Right atrium auricular region (tissue), 2 donors: ENCODE data around the gene CLECL1. TPM values are rescaled to one million over a fixed set of nuclear protein-coding genes. Genes with fewer than 3 reads are reported as not detected.
"Not testable (repeated sequence)": the region's sequence is repeated elsewhere in the genome, so short reads cannot be mapped to it uniquely, and the experiment has no call there.

Experiments used
- DNase-seq: peaks from one replicate; pipeline ENCODE4 v3.0.0-alpha.2; 2019; ENCODE audit warnings: low spot score
- H3K27ac ChIP-seq, 2 donors: fragments of 200-600 bp; sonication (generic); 1 replicate in 1 of 2; 2 replicates in 1 of 2; pipeline ENCODE4 v1.5.1; 2016 to 2019
- H3K27me3 ChIP-seq, 2 donors: fragments of 200-600 bp; sonication (generic); one replicate each; pipeline versions ENCODE4 v1.5.1 to v1.6.0; 2017 to 2019
- H3K36me3 ChIP-seq: fragments of 200-600 bp; sonication (generic); one replicate; pipeline ENCODE4 v1.5.1; 2016
- H3K4me1 ChIP-seq, 2 donors: fragments of 200-600 bp; sonication (generic); one replicate each; pipeline versions ENCODE4 v1.5.1 to v1.6.0; 2017 to 2019
- H3K4me3 ChIP-seq, 2 donors: fragments of 200-600 bp; sonication (generic); 1 replicate in 1 of 2; 2 replicates in 1 of 2; pipeline ENCODE4 v1.5.1; 2017 to 2019; ENCODE audit warnings: mild to moderate bottlenecking in 1 of 2, moderate library complexity in 1 of 2
- H3K9me3 ChIP-seq, 2 donors: fragments of 200-600 bp; sonication (generic); one replicate each; pipeline ENCODE4 v1.5.1; 2019
- CTCF ChIP-seq, 2 donors: fragments of 200-600 bp; sonication (generic); IDR thresholded peaks; one replicate each; pipeline ENCODE4 v1.5.1; 2019; ENCODE audit warnings: antibody characterized with exemption in 2 of 2
- total RNA-seq, 2 donors: library from RNA; depleted of rRNA; stranded (reverse); fragments of >200 nt; gene quantifications; one replicate each; pipeline ENCODE4 v1.1.0, GENCODE V29; 2016

Gene CLECL1
- total RNA-seq, 2 donors from 2014 or later = not detected

- no peak for TF ChIP-seq CTCF (IDR thresholded peaks at IDR 0.05)
- no peaks in the 10 kb centered on the region for H3K4me1 ChIP-seq
- DNase-seq = no peak
- H3K36me3 ChIP-seq = no peaks in the 10 kb centered on the region
- H3K27me3 ChIP-seq = no peaks in the 10 kb centered on the region
- no peaks in the 10 kb centered on the region for H3K9me3 ChIP-seq
- no peak overlapping the region for H3K27ac ChIP-seq
- H3K4me3 ChIP-seq = no peak overlapping the region
Measured at GRCh38 chr12:9724023-9724422, 8.9 kb downstream of the CLECL1 start.

GRCh38 chr12:9721394-9722092, 11.4 kb downstream of the CLECL1 start:
- H3K27ac ChIP-seq = no peak overlapping the region
- DNase-seq = no peak
- H3K4me3 ChIP-seq = no peak overlapping the region
- no peaks in the 10 kb centered on the region for H3K4me1 ChIP-seq
- H3K36me3 ChIP-seq = no peaks in the 10 kb centered on the region
- no peak for TF ChIP-seq CTCF (IDR thresholded peaks at IDR 0.05)
- no peaks in the 10 kb centered on the region for H3K9me3 ChIP-seq
- no peaks in the 10 kb centered on the region for H3K27me3 ChIP-seq

GRCh38 chr12:9719790-9720189, 13.1 kb downstream of the CLECL1 start:
- no peaks in the 10 kb centered on the region for H3K4me1 ChIP-seq
- no peaks in the 10 kb centered on the region for H3K9me3 ChIP-seq
- no peaks in the 10 kb centered on the region for H3K27me3 ChIP-seq
- no peak for TF ChIP-seq CTCF (IDR thresholded peaks at IDR 0.05)
- no peak overlapping the region for H3K4me3 ChIP-seq
- H3K36me3 ChIP-seq = no peaks in the 10 kb centered on the region
- no peak overlapping the region for H3K27ac ChIP-seq
- no peak for DNase-seq

- Histone ChIP-seq H3K4me3 (no peak overlapping the region), H3K27me3 (no peaks in the 10 kb centered on the region), H3K36me3 (no peaks in the 10 kb centered on the region), H3K9me3 (no peaks in the 10 kb centered on the region), H3K27ac (no peak overlapping the region), H3K4me1 (no peaks in the 10 kb centered on the region)
- no peak for DNase-seq
- no peak for TF ChIP-seq CTCF (IDR thresholded peaks at IDR 0.05)
Measured at GRCh38 chr12:9718968-9719367, 13.9 kb downstream of the CLECL1 start.

- Histone ChIP-seq H3K4me3 (no peak overlapping the region), H3K27ac (no peak overlapping the region), H3K9me3 (no peaks in the 10 kb centered on the region), H3K36me3 (no peaks in the 10 kb centered on the region), H3K27me3 (no peaks in the 10 kb centered on the region), H3K4me1 (no peaks in the 10 kb centered on the region)
- DNase-seq = no peak
- no peak for TF ChIP-seq CTCF (IDR thresholded peaks at IDR 0.05)
Measured at GRCh38 chr12:9717070-9717925, 15.6 kb downstream of the CLECL1 start.

- H3K36me3 ChIP-seq, H3K4me1 ChIP-seq, H3K27ac ChIP-seq, H3K27me3 ChIP-seq, DNase-seq, H3K9me3 ChIP-seq, H3K4me3 ChIP-seq: not testable (repeated sequence)
Measured at GRCh38 chr12:9713032-9713558, 19.8 kb downstream of the CLECL1 start.
